HG03457 (cell line): ENCODE results near the gene TSPAN5.
"Not testable (repeated sequence)": the region's sequence is repeated elsewhere in the genome, so short reads cannot be mapped to it uniquely, and the experiment has no call there.

Experiments used
- ATAC-seq: cut with Tn5 transposase; IDR thresholded peaks from one replicate; pipeline ENCODE4 v1.9.1; 2021; ENCODE audit warnings: moderate number of reproducible peaks; ENCODE audit not compliant: unreplicated experiment

TSPAN5 gene

GRCh38 chr4:98504091-98504490, 154.3 kb downstream of the TSPAN5 start:
- ATAC-seq: no peak

- ATAC-seq: no peak
These were observed 154.7 kb downstream of the TSPAN5 start for GRCh38 chr4:98503676-98504075.

GRCh38 chr4:98502624-98503023, 155.8 kb downstream of the TSPAN5 start:
- no peak for ATAC-seq

- ATAC-seq: no peak
These were observed 156.4 kb downstream of the TSPAN5 start for GRCh38 chr4:98502031-98502430.

GRCh38 chr4:98501383-98501782, 157.0 kb downstream of the TSPAN5 start:
- no peak for ATAC-seq

- ATAC-seq: no peak
These were observed 159.6 kb downstream of the TSPAN5 start for GRCh38 chr4:98498774-98499173.

GRCh38 chr4:98496152-98496845, 162.1 kb downstream of the TSPAN5 start:
- no peak for ATAC-seq

GRCh38 chr4:98493296-98493695, 165.1 kb downstream of the TSPAN5 start:
- no peak for ATAC-seq

GRCh38 chr4:98491899-98492559, 166.4 kb downstream of the TSPAN5 start:
- no peak for ATAC-seq

- no peak for ATAC-seq
These were observed 168.2 kb downstream of the TSPAN5 start for GRCh38 chr4:98490251-98490650.

- no peak for ATAC-seq
These were observed 172.5 kb downstream of the TSPAN5 start for GRCh38 chr4:98485816-98486345.

- ATAC-seq: no peak
These were observed 174.4 kb downstream of the TSPAN5 start for GRCh38 chr4:98484031-98484430.

GRCh38 chr4:98482847-98483806, 175.3 kb downstream of the TSPAN5 start:
- peak; percentile 95 for ATAC-seq

GRCh38 chr4:98482503-98482846, 175.9 kb downstream of the TSPAN5 start:
- ATAC-seq: peak; percentile 12

GRCh38 chr4:98481167-98481566, 177.2 kb downstream of the TSPAN5 start:
- ATAC-seq: no peak

GRCh38 chr4:98480535-98480934, 177.9 kb downstream of the TSPAN5 start:
- no peak for ATAC-seq

GRCh38 chr4:98479590-98479989, 178.8 kb downstream of the TSPAN5 start:
- not testable (repeated sequence) for ATAC-seq

- ATAC-seq: no peak
These were observed 181.5 kb downstream of the TSPAN5 start for GRCh38 chr4:98476891-98477290.

GRCh38 chr4:98474408-98474844, 184.0 kb downstream of the TSPAN5 start:
- ATAC-seq: no peak

GRCh38 chr4:98473046-98473445, 185.4 kb downstream of the TSPAN5 start:
- no peak for ATAC-seq

- no peak for ATAC-seq
These were observed 187.6 kb downstream of the TSPAN5 start for GRCh38 chr4:98470831-98471230.
